Measurements from ENCODE around the gene FGF12. TPM values are rescaled to one million over a fixed set of nuclear protein-coding genes. Genes with fewer than 3 reads are reported as not detected.

The FGF12 gene
- polyA plus RNA-seq, 3 donors = not detected

GRCh38 chr3:192543163-192543562, 184.2 kb downstream of the FGF12 start:
- Mint-ChIP-seq H3K27me3 (ENCODE audit: low read depth in 3 of 3) (no peaks in the 10 kb centered on the region), H3K36me3 (no peaks in the 10 kb centered on the region), H3K9me3 (peaks cover 0 to 10% (median 4%) of the 10 kb centered on the region in 7 donors), H3K4me3 (no peak overlapping the region), H3K4me1 (no peaks in the 10 kb centered on the region), H3K27ac (no peak overlapping the region)
- H3K4me3 ChIP-seq (replicated peaks in 1 of 3; ENCODE audit: low read depth in 2 of 3, low read length in 3 of 3) = no peak overlapping the region
- no peaks in the 10 kb centered on the region for H3K36me3 ChIP-seq (replicated peaks in 1 of 2; ENCODE audit: control insufficient read depth in 1 of 2, insufficient read depth in 2 of 2, low read length in 2 of 2)
- no peak overlapping the region for H3K4me2 ChIP-seq (replicated peaks; ENCODE audit: extremely low read depth, low read length, poor library complexity, severe bottlenecking)
- H4K20me1 ChIP-seq (ENCODE audit: insufficient read depth, low read length) = no peaks in the 10 kb centered on the region
- peaks cover 4 to 11% of the 10 kb centered on the region in 2 donors for H3K9me3 ChIP-seq (replicated peaks in 1 of 2; ENCODE audit: control insufficient read depth in 1 of 2, insufficient read depth in 1 of 2, low read length in 2 of 2)
- no peaks in the 10 kb centered on the region for H3K79me2 ChIP-seq (ENCODE audit: insufficient read depth, low read length)
- TF ChIP-seq, protein P1, sequence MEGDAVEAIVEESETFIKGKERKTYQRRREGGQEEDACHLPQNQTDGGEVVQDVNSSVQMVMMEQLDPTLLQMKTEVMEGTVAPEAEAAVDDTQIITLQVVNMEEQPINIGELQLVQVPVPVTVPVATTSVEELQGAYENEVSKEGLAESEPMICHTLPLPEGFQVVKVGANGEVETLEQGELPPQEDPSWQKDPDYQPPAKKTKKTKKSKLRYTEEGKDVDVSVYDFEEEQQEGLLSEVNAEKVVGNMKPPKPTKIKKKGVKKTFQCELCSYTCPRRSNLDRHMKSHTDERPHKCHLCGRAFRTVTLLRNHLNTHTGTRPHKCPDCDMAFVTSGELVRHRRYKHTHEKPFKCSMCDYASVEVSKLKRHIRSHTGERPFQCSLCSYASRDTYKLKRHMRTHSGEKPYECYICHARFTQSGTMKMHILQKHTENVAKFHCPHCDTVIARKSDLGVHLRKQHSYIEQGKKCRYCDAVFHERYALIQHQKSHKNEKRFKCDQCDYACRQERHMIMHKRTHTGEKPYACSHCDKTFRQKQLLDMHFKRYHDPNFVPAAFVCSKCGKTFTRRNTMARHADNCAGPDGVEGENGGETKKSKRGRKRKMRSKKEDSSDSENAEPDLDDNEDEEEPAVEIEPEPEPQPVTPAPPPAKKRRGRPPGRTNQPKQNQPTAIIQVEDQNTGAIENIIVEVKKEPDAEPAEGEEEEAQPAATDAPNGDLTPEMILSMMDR (IDR thresholded peaks at IDR 0.05) = no peak
- no peak for DNase-seq
- no peak overlapping the region for H3K9ac ChIP-seq (ENCODE audit: insufficient read depth, low read length, poor library complexity, severe bottlenecking)
- no peak overlapping the region for H2AFZ ChIP-seq (ENCODE audit: insufficient read depth, low read depth, low read length, poor library complexity, severe bottlenecking)
- intact Hi-C loops (cut with micrococcal nuclease) = no loop called here
- WGBS (ENCODE audit: insufficient coverage) = 95% methylated on average over 3 of the region's 3 CpGs
- H3K4me1 ChIP-seq (ENCODE audit: control insufficient read depth in 1 of 2, insufficient read depth in 2 of 2, low read length in 2 of 2) = no peaks in the 10 kb centered on the region
- H3K27me3 ChIP-seq (ENCODE audit: control insufficient read depth in 2 of 2, insufficient read depth in 2 of 2, low read length in 2 of 2) = no peaks in the 10 kb centered on the region
- no peak overlapping the region for H3K27ac ChIP-seq (ENCODE audit: low read depth in 1 of 2, low read length in 2 of 2)

DNA sequence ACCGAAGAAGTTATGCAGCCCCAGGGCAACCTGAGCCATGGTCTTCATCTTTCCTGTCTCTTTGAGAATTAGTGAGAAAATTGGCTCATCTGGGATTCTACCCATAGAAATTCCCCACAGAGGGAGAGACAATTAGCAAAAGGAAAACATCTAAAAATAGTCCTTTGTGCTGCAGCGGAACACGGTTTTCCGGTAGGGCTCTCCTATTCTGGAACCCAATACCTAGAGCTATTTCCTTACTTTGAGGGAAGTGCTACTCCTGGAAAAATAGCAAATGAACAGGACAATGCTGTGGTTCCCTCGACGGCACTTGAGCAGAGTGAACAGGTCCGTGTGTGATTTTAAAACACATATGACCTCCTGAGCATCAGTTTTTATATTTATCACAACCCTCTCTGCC, 210.5 kb downstream of the FGF12 start:
- no peaks in the 10 kb centered on the region for H4K20me1 ChIP-seq (ENCODE audit: insufficient read depth, low read length)
- H3K27ac Mint-ChIP-seq = no peak overlapping the region
- peaks cover 0 to 22% (median 13%) of the 10 kb centered on the region in 7 donors for H3K9me3 Mint-ChIP-seq
- DNase-seq = no peak
- H3K27ac ChIP-seq (ENCODE audit: low read depth in 1 of 2, low read length in 2 of 2) = no peak overlapping the region
- H3K4me2 ChIP-seq (replicated peaks; ENCODE audit: extremely low read depth, low read length, poor library complexity, severe bottlenecking) = no peak overlapping the region
- H3K4me3 ChIP-seq (replicated peaks in 1 of 3; ENCODE audit: low read depth in 2 of 3, low read length in 3 of 3) = no peak overlapping the region
- intact Hi-C loops (cut with micrococcal nuclease) = no loop called here
- H3K9ac ChIP-seq (ENCODE audit: insufficient read depth, low read length, poor library complexity, severe bottlenecking) = no peak overlapping the region
- H3K79me2 ChIP-seq (ENCODE audit: insufficient read depth, low read length) = no peaks in the 10 kb centered on the region
- TF ChIP-seq, protein P1 (IDR thresholded peaks at IDR 0.05) = no peak
- H3K36me3 Mint-ChIP-seq = peaks cover 0 to 2% of the 10 kb centered on the region in 2 donors
- H2AFZ ChIP-seq (ENCODE audit: insufficient read depth, low read depth, low read length, poor library complexity, severe bottlenecking) = no peak overlapping the region
- no peaks in the 10 kb centered on the region for H3K4me1 Mint-ChIP-seq
- H3K27me3 ChIP-seq (ENCODE audit: control insufficient read depth in 2 of 2, insufficient read depth in 2 of 2, low read length in 2 of 2) = peaks cover 27 to 44% of the 10 kb centered on the region in 2 donors
- 100% methylated on average over 1 of the region's 7 CpGs for WGBS (ENCODE audit: insufficient coverage)
- H3K9me3 ChIP-seq (replicated peaks in 1 of 2; ENCODE audit: control insufficient read depth in 1 of 2, insufficient read depth in 1 of 2, low read length in 2 of 2) = peaks cover 0 to 25% of the 10 kb centered on the region in 2 donors
- H3K36me3 ChIP-seq (replicated peaks in 1 of 2; ENCODE audit: control insufficient read depth in 1 of 2, insufficient read depth in 2 of 2, low read length in 2 of 2) = no peaks in the 10 kb centered on the region
- H3K27me3 Mint-ChIP-seq (ENCODE audit: low read depth in 3 of 3) = peaks cover 33 to 44% (median 38%) of the 10 kb centered on the region in 3 donors
- H3K4me1 ChIP-seq (ENCODE audit: control insufficient read depth in 1 of 2, insufficient read depth in 2 of 2, low read length in 2 of 2) = no peaks in the 10 kb centered on the region
- H3K4me3 Mint-ChIP-seq = no peak overlapping the region

Measured in CD14-positive monocyte (primary cell).